ENCODE results near the gene RELA.
A peak's percentile ranks its signal among the peaks of the same experiment; 100 is the strongest.

Gene RELA

GRCh38 chr11:65611028-65611757 is 51.5 kb downstream of the RELA start:
- DNase-seq = no peak

- no peak for DNase-seq
These were observed 52.3 kb downstream of the RELA start for GRCh38 chr11:65610404-65610803.

GRCh38 chr11:65609665-65610064 is 53.1 kb downstream of the RELA start:
- no peak for DNase-seq

- no peak for DNase-seq
These were observed 53.5 kb downstream of the RELA start for GRCh38 chr11:65609229-65609628.

GRCh38 chr11:65607614-65608426 is 54.9 kb downstream of the RELA start:
- no peak for DNase-seq

- DNase-seq = peak; percentile 35
These were observed 55.7 kb downstream of the RELA start for GRCh38 chr11:65606876-65607613.

GRCh38 chr11:65604258-65604657 is 58.5 kb downstream of the RELA start:
- DNase-seq = no peak

All from NCI-H748 treated with DMSO at 0.1 percent for 48 hours (cell line).